SK-N-SH (cell line): ENCODE data around the gene CALML4. TPM values are rescaled to one million over a fixed set of nuclear protein-coding genes. Genes with fewer than 3 reads are reported as not detected.

Experiments used
- CTCF ChIA-PET: fragments of 300-600, 350-600 bp; formaldehyde crosslinking; extraction: SDS; loops from one replicate; lab custom pipeline; 2021; lab: Yijun Ruan, JAX
- POLR2A ChIA-PET: fragments of 350-600 bp; sonication (Branson Sonifier 250); formaldehyde crosslinking; extraction: SDS; loops from one replicate; lab custom pipeline; 2020; ENCODE audit warnings: antibody characterized with exemption, inconsistent platforms; lab: Yijun Ruan, JAX
- DNase-seq: peaks from one replicate; pipeline ENCODE4 v3.0.0; 2012
- H2AFZ ChIP-seq: fragments of 200-600 bp; sonication (generic); 2 replicates; pipeline ENCODE4 v1.8.1; 2016; ENCODE audit warnings: antibody characterized with exemption, mild to moderate bottlenecking, low read depth
- H3F3A ChIP-seq: fragments of 200-600 bp; sonication (generic); replicated peaks from 2 replicates; pipeline ENCODE3; 2016; ENCODE audit warnings: antibody characterized with exemption, mild to moderate bottlenecking; ENCODE audit not compliant: insufficient read depth
- H3K27ac ChIP-seq, 2 experiments: fragments of 200-500 bp in 1 of 2; fragments of 200-600 bp in 1 of 2; sonication (Bioruptor generic) in 1 of 2; sonication (generic), shearing (Covaris generic) in 1 of 2; 2 replicates each; pipeline versions ENCODE4 v1.5.1 to v1.6.1; 2014 to 2016; ENCODE audit warnings: low read depth in 2 of 2, inconsistent platforms in 1 of 2, low read length in 1 of 2, mild to moderate bottlenecking in 1 of 2, mixed read lengths in 1 of 2
- H3K27me3 ChIP-seq: fragments of 200-600 bp; sonication (generic), shearing (Covaris generic); 2 replicates; pipeline ENCODE4 v1.6.1; 2016; ENCODE audit warnings: mixed run types; ENCODE audit not compliant: insufficient read depth
- H3K36me3 ChIP-seq, 2 experiments: fragments of 200-500 bp in 1 of 2; fragments of 200-600 bp in 1 of 2; sonication (Bioruptor generic) in 1 of 2; sonication (generic) in 1 of 2; replicated peaks in 1 of 2; 2 replicates each; pipeline versions ENCODE3 to v1.5.1; 2014 to 2016; ENCODE audit warnings: low read length in 1 of 2, mild to moderate bottlenecking in 1 of 2; ENCODE audit not compliant: insufficient read depth in 2 of 2, control insufficient read depth in 1 of 2
- H3K4me1 ChIP-seq, 2 experiments: fragments of 200-500 bp in 1 of 2; fragments of 200-600 bp in 1 of 2; sonication (Bioruptor generic) in 1 of 2; sonication (generic), shearing (Covaris generic) in 1 of 2; 2 replicates each; pipeline versions ENCODE4 v1.5.1 to v1.6.1; 2014 to 2016; ENCODE audit warnings: low read depth in 1 of 2, low read length in 1 of 2, mixed run types in 1 of 2; ENCODE audit not compliant: insufficient read depth in 2 of 2, control insufficient read depth in 1 of 2
- H3K4me2 ChIP-seq: fragments of 200-600 bp; sonication (generic), shearing (Covaris generic); 2 replicates; pipeline ENCODE4 v1.6.1; 2017; ENCODE audit warnings: mixed run types
- H3K4me3 ChIP-seq, 2 experiments: fragments of 200-500 bp in 1 of 2; fragments of 200-600 bp in 1 of 2; sonication (Bioruptor generic) in 1 of 2; sonication (generic), shearing (Covaris generic) in 1 of 2; 2 replicates each; pipeline versions ENCODE4 v1.5.1 to v1.8.1; 2014 to 2016; ENCODE audit warnings: low read depth in 2 of 2, inconsistent platforms in 1 of 2, low read length in 1 of 2, mild to moderate bottlenecking in 1 of 2, mixed read lengths in 1 of 2, moderate library complexity in 1 of 2
- H3K79me2 ChIP-seq: fragments of 200-600 bp; sonication (generic); 2 replicates; pipeline ENCODE4 v1.8.1; 2017; ENCODE audit warnings: mild to moderate bottlenecking; ENCODE audit not compliant: insufficient read depth
- H3K9ac ChIP-seq: fragments of 200-600 bp; sonication (generic); 2 replicates; pipeline ENCODE4 v1.6.1; 2017; ENCODE audit warnings: mixed run types
- H3K9me2 ChIP-seq: fragments of 200-600 bp; sonication (generic); 2 replicates; pipeline ENCODE4 v1.6.1; 2017; ENCODE audit warnings: mixed run types
- H3K9me3 ChIP-seq: fragments of 200-600 bp; sonication (generic); 2 replicates; pipeline ENCODE4 v1.6.1; 2017; ENCODE audit warnings: mixed run types, mild to moderate bottlenecking, moderate library complexity
- H4K20me1 ChIP-seq: fragments of 200-600 bp; sonication (generic); 2 replicates; pipeline ENCODE4 v1.6.1; 2017; ENCODE audit warnings: mild to moderate bottlenecking, mixed run types; ENCODE audit not compliant: insufficient read depth
- ELF1 ChIP-seq: IDR thresholded peaks from 2 replicates; pipeline ENCODE4 v1.4.0; 2012
- FOXJ3 ChIP-seq: sonication (generic); formaldehyde crosslinking; IDR thresholded peaks from 2 replicates; pipeline ENCODE4 v1.5.1; 2020; ENCODE audit warnings: mild to moderate bottlenecking, missing genetic modification reagents
- FOXM1 ChIP-seq: IDR thresholded peaks from 2 replicates; pipeline ENCODE4 v1.4.0; 2012; ENCODE audit warnings: low read depth, mild to moderate bottlenecking
- MEF2A ChIP-seq: IDR thresholded peaks from 2 replicates; pipeline ENCODE4 v1.4.0; 2012; ENCODE audit warnings: low read depth, borderline replicate concordance
- RCOR1 ChIP-seq: fragments of 150-350 bp; IDR thresholded peaks from 2 replicates; pipeline ENCODE4 v1.6.1; 2017; ENCODE audit warnings: antibody characterized with exemption, low read length
- RFX5 ChIP-seq: IDR thresholded peaks from 2 replicates; pipeline ENCODE4 v1.6.1; 2012; ENCODE audit warnings: mild to moderate bottlenecking, improper control_type of control experiment, low read length
- RXRA ChIP-seq: IDR thresholded peaks from 2 replicates; pipeline ENCODE4 v1.4.0; 2012; ENCODE audit warnings: low read depth, mild to moderate bottlenecking, borderline replicate concordance
- SIN3A ChIP-seq: IDR thresholded peaks from 2 replicates; pipeline ENCODE4 v1.6.1; 2012; ENCODE audit warnings: low read depth, mild to moderate bottlenecking, low read length, moderate library complexity, borderline replicate concordance
- USF2 ChIP-seq: fragments of 150-350 bp; IDR thresholded peaks from 2 replicates; pipeline ENCODE4 v1.6.1; 2017; ENCODE audit warnings: antibody characterized with exemption, low read length, low read depth, borderline replicate concordance
- ZBTB33 ChIP-seq: IDR thresholded peaks from 2 replicates; pipeline ENCODE4 v1.4.0; 2012; ENCODE audit warnings: low read depth, borderline replicate concordance
- WGBS: methylation state at CpG from one replicate; pipeline ENCODE4 v1.1.6; 2017; ENCODE audit warnings: low lambda C conversion rate; 5-methylcytosine and 5-hydroxymethylcytosine counted together
- polyA plus RNA-seq, 3 experiments: library from polyadenylated mRNA; depleted of rRNA; stranded (reverse); fragments of >200 nt; gene quantifications; 2 replicates each; pipeline ENCODE4 v1.2.3, GENCODE V29; 2012
- TF ChIP-seq, protein P1 (sequence below): IDR thresholded peaks from 2 replicates; pipeline ENCODE4; 2012
- TF ChIP-seq, protein P2 (sequence below): IDR thresholded peaks from 2 replicates; pipeline ENCODE4 v1.4.0; 2012; ENCODE audit warnings: low read depth
- TF ChIP-seq, protein P3 (sequence below): IDR thresholded peaks from 2 replicates; pipeline ENCODE4 v1.4.0; 2012; ENCODE audit warnings: low read depth, borderline replicate concordance

The CALML4 gene
- polyA plus RNA-seq, 1 of the 3 experiments (the other 2 are of a cell fraction) = 3.1 TPM

DNA sequence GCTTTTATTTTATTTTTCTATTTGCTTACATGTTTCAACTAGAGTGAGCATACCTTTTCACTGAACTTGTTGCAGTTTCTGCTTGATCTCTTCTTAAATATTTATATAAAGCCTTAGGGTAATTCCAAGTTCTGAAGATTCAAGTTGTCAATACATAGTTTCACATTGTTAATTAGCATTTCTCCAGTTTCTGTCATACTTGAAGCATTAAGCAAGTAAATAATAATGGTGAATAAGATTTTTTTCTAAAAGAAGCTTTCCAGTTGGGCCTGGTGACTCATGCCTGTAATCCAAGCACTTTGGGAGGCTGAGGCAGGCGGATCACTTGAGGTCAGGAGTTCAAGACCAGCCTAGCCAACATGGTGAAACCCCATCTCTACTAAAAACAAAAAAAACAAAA is 53.9 kb downstream of the CALML4 start (continued):
- TF ChIP-seq ZBTB33 (no peak), RCOR1 (no peak), MEF2A (no peak)
- TF ChIP-seq, all 33 proteins: peak for 0

GRCh38 chr15:68150187-68150586 is 54.9 kb downstream of the CALML4 start:
- TF ChIP-seq ZBTB33 (no peak), FOXJ3 (no peak), RFX5 (no peak), ELF1 (no peak), USF2 (no peak), FOXM1 (no peak), SIN3A (no peak), RXRA (no peak)
- TF ChIP-seq, protein P1, sequence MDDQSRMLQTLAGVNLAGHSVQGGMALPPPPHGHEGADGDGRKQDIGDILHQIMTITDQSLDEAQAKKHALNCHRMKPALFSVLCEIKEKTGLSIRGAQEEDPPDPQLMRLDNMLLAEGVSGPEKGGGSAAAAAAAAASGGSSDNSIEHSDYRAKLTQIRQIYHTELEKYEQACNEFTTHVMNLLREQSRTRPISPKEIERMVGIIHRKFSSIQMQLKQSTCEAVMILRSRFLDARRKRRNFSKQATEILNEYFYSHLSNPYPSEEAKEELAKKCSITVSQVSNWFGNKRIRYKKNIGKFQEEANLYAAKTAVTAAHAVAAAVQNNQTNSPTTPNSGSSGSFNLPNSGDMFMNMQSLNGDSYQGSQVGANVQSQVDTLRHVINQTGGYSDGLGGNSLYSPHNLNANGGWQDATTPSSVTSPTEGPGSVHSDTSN = no peak
- TF ChIP-seq, protein P2, sequence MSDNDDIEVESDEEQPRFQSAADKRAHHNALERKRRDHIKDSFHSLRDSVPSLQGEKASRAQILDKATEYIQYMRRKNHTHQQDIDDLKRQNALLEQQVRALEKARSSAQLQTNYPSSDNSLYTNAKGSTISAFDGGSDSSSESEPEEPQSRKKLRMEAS = no peak
- TF ChIP-seq, protein P3, sequence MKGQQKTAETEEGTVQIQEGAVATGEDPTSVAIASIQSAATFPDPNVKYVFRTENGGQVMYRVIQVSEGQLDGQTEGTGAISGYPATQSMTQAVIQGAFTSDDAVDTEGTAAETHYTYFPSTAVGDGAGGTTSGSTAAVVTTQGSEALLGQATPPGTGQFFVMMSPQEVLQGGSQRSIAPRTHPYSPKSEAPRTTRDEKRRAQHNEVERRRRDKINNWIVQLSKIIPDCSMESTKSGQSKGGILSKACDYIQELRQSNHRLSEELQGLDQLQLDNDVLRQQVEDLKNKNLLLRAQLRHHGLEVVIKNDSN = no peak
- no peaks in the 10 kb centered on the region for H3K9me2 ChIP-seq
- ChIA-PET CTCF (interaction anchor here (0.7 to 2.9 kb wide), 3 partner anchors 46 to 1237 kb away, joined by 3 to 12 read pairs (median 3); no protein-coding TSS in a partner anchor), POLR2A (interaction anchor here (0.6 kb wide), 1 partner anchor 308 kb away, joined by 3 read pairs; no protein-coding TSS in a partner anchor)
- H3K9ac ChIP-seq = no peak overlapping the region
- DNase-seq = no peak
- H3K27ac ChIP-seq = no peak overlapping the region
- peaks cover 10% of the 10 kb centered on the region; the same call in 1 of the 2 replicates for H3K79me2 ChIP-seq
- H4K20me1 ChIP-seq = no peaks in the 10 kb centered on the region
- no peak overlapping the region for H3K4me3 ChIP-seq
- peaks cover 2 to 7% of the 10 kb centered on the region in 2 experiments; a peak in 2 of 4 replicates for H3K4me1 ChIP-seq
- no peaks in the 10 kb centered on the region for H3K27me3 ChIP-seq
- peaks cover 28% of the 10 kb centered on the region for H3F3A ChIP-seq
- H3K9me3 ChIP-seq = no peaks in the 10 kb centered on the region
- 80% methylated on average over 1 of the region's 1 CpG for WGBS
- no peak overlapping the region for H3K4me2 ChIP-seq
- peaks cover 9 to 37% of the 10 kb centered on the region in 2 experiments for H3K36me3 ChIP-seq
- H2AFZ ChIP-seq = no peak overlapping the region
